Endothelial cell of umbilical vein (primary cell): Measurements from ENCODE around the gene CBX5. TPM values are rescaled to one million over a fixed set of nuclear protein-coding genes. Genes with fewer than 3 reads are reported as not detected.

Experiments used
- BruUV-seq: library from RNA; stranded (reverse); fragments of 400-500 nt; replicated peaks from 2 replicates; lab custom pipeline; 2021; lab: Mats Ljungman, UMichigan
- CTCF ChIA-PET: fragments of 300-600, 350-600 bp; sonication (Branson Sonifier 250); formaldehyde crosslinking; loops from one replicate; lab custom pipeline; 2021; ENCODE audit warnings: antibody characterized with exemption, inconsistent platforms; lab: Charles Lee
- POLR2A ChIA-PET: fragments of 300-600, 350-600 bp; sonication (Branson Sonifier 250); formaldehyde crosslinking; loops from one replicate; lab custom pipeline; 2021; ENCODE audit warnings: antibody characterized with exemption, inconsistent platforms; lab: Charles Lee
- DNase-seq: peaks from one replicate; pipeline ENCODE4 v3.0.0-alpha.2; 2011; ENCODE audit warnings: low read depth, low spot score
- FAIRE-seq: peaks from 2 replicates; lab custom pipeline; 2011; peaks lifted over from hg19 to GRCh38; lab: Jason Lieb, UNC
- H2AFZ ChIP-seq: 2 replicates; pipeline ENCODE4 v1.6.0; 2012; ENCODE audit warnings: low read depth, low read length, control low read depth, inconsistent platforms
- H3K27ac ChIP-seq: 2 replicates; pipeline ENCODE4 v1.5.1; 2011; ENCODE audit warnings: low read depth, mild to moderate bottlenecking, control low read depth, low read length, moderate library complexity; ENCODE audit not compliant: insufficient read depth
- H3K27me3 ChIP-seq, 2 experiments: 2 replicates each; pipeline versions ENCODE4 v1.6.0 to v1.6.1; 2011; ENCODE audit warnings: low read length in 2 of 2, mixed read lengths in 1 of 2; ENCODE audit not compliant: control insufficient read depth in 2 of 2, insufficient read depth in 2 of 2
- H3K36me3 ChIP-seq, 2 experiments: 2 replicates in 1 of 2; 3 replicates in 1 of 2; pipeline ENCODE4 v1.5.1; 2011; ENCODE audit warnings: low read length in 2 of 2, mild to moderate bottlenecking in 1 of 2, moderate library complexity in 1 of 2; ENCODE audit not compliant: control insufficient read depth in 2 of 2, insufficient read depth in 2 of 2; ENCODE audit errors: extremely low read depth in 1 of 2
- H3K4me1 ChIP-seq: 3 replicates; pipeline ENCODE4 v1.5.1; 2011; ENCODE audit warnings: mild to moderate bottlenecking, low read length; ENCODE audit not compliant: control insufficient read depth, insufficient read depth; ENCODE audit errors: extremely low read depth
- H3K4me2 ChIP-seq: 2 replicates; pipeline ENCODE4 v1.6.1; 2011; ENCODE audit warnings: low read length, control low read depth, mixed read lengths; ENCODE audit not compliant: insufficient read depth
- H3K4me3 ChIP-seq, 3 experiments: fragments of 200-600 bp in 1 of 3; sonication (generic), shearing (Covaris generic) in 1 of 3; replicated peaks in 1 of 3; 2 replicates each; pipeline ENCODE4 v1.5.1; 2011 to 2016; ENCODE audit warnings: control low read depth in 3 of 3, low read length in 3 of 3, mild to moderate bottlenecking in 2 of 3, inconsistent platforms in 1 of 3, low read depth in 1 of 3, moderate library complexity in 1 of 3; ENCODE audit not compliant: insufficient read depth in 1 of 3
- H3K79me2 ChIP-seq: 2 replicates; pipeline ENCODE4 v1.6.0; 2012; ENCODE audit warnings: low read length, inconsistent platforms; ENCODE audit not compliant: control insufficient read depth, insufficient read depth
- H3K9ac ChIP-seq: replicated peaks from 2 replicates; pipeline ENCODE3; 2011; ENCODE audit warnings: low read length, control low read depth; ENCODE audit not compliant: insufficient read depth; ENCODE audit errors: extremely low read depth
- H3K9me1 ChIP-seq: replicated peaks from 3 replicates; pipeline ENCODE4 v1.6.0; 2011; ENCODE audit warnings: mild to moderate bottlenecking, low read length; ENCODE audit not compliant: control insufficient read depth, insufficient read depth; ENCODE audit errors: extremely low read depth
- H3K9me3 ChIP-seq: replicated peaks from 2 replicates; pipeline ENCODE4 v1.5.1; 2012; ENCODE audit warnings: low read length, inconsistent platforms; ENCODE audit not compliant: control insufficient read depth, insufficient read depth
- H4K20me1 ChIP-seq: replicated peaks from 2 replicates; pipeline ENCODE3; 2011; ENCODE audit warnings: mild to moderate bottlenecking, low read length; ENCODE audit not compliant: control insufficient read depth, insufficient read depth; ENCODE audit errors: extremely low read depth
- CTCF ChIP-seq, 2 donors: IDR thresholded peaks; 1 replicate in 1 of 2; 2 replicates in 1 of 2; pipeline ENCODE4 v1.5.1; 2011; ENCODE audit warnings: low read length in 2 of 2, mild to moderate bottlenecking in 2 of 2, moderate library complexity in 2 of 2, control low read depth in 1 of 2, inconsistent platforms in 1 of 2, low read depth in 1 of 2; ENCODE audit not compliant: insufficient read depth in 1 of 2; ENCODE audit errors: extremely low read depth in 1 of 2
- EZH2 ChIP-seq: IDR thresholded peaks from 2 replicates; pipeline ENCODE4 v1.6.1; 2012; ENCODE audit warnings: borderline replicate concordance, low read depth, mild to moderate bottlenecking, moderate library complexity, low read length, inconsistent platforms; ENCODE audit not compliant: severe bottlenecking
- GATA2 ChIP-seq: IDR thresholded peaks from 2 replicates; pipeline ENCODE4 v1.7.0; 2011; ENCODE audit warnings: low read depth, mild to moderate bottlenecking, moderate library complexity, mixed read lengths, low read length; ENCODE audit not compliant: insufficient read length, insufficient read depth
- JUN ChIP-seq: IDR thresholded peaks from 2 replicates; pipeline ENCODE4 v1.6.1; 2011; ENCODE audit warnings: borderline replicate concordance, low read depth; ENCODE audit not compliant: insufficient read length, insufficient read depth
- MAX ChIP-seq: IDR thresholded peaks from 2 replicates; pipeline ENCODE4 v1.6.1; 2011; ENCODE audit not compliant: insufficient read depth, insufficient read length
- POLR2A ChIP-seq: IDR thresholded peaks from 2 replicates; pipeline ENCODE4 v1.6.1; 2012; ENCODE audit warnings: low read depth, mild to moderate bottlenecking, control low read depth, low read length
- dilution Hi-C: fragments of 300-500 bp; cut with MboI; formaldehyde crosslinking; loops from one replicate; pipeline ENCODE4 v1.15.0; 2019; ENCODE audit warnings: low sequenced_read_pairs; ENCODE audit not compliant: extremely low pct_ligation_motif_present
- intact Hi-C: fragments of 100-400 bp; cut with micrococcal nuclease; formaldehyde crosslinking; loops from one replicate; pipeline ENCODE4 v1.10.0; 2022
- polyA plus RNA-seq, 4 experiments: library from polyadenylated mRNA; depleted of rRNA in 3 of 4; stranded (reverse) in 3 of 4; unstranded in 1 of 4; fragments of >200 nt; gene quantifications; 2 replicates each; pipeline versions ENCODE4 v1.2.1 to v1.2.3, GENCODE V29; 2011 to 2012; ENCODE audit warnings: missing spikeins in 1 of 4
- total RNA-seq: library from RNA; stranded (reverse); gene quantifications from 2 replicates; pipeline ENCODE4 v1.2.3, GENCODE V29; 2021

CBX5 gene
- total and polyA plus RNA-seq, 2 donors (not counting 3 experiments of a cell fraction or from before 2014, with no cell fraction given), result 22.8 to 111 TPM

GRCh38 chr12:54301428-54302048 is 21.6 kb upstream of the CBX5 start:
- intact Hi-C loops (no loop called here), dilution Hi-C loops (no loop called here)
- Histone ChIP-seq H3K27me3 (peaks cover 38 to 54% of the 10 kb centered on the region in 2 experiments), H3K4me1 (no peaks in the 10 kb centered on the region), H3K79me2 (no peaks in the 10 kb centered on the region), H4K20me1 (no peaks in the 10 kb centered on the region), H3K9me1 (no peaks in the 10 kb centered on the region), H2AFZ (no peak overlapping the region), H3K9ac (no peak overlapping the region), H3K27ac (no peak overlapping the region), H3K36me3 (no peaks in the 10 kb centered on the region), H3K4me3 (no peak overlapping the region), H3K4me2 (no peak overlapping the region), H3K9me3 (no peaks in the 10 kb centered on the region)
- BruUV-seq, result no TSS peak
- ChIA-PET CTCF (interaction anchor here (0.5 to 4.0 kb wide), 8 partner anchors 9 to 150 kb away, joined by 3 to 18 read pairs (median 4); partner anchors contain the start of gene COPZ1), POLR2A (interaction anchor here (0.6 kb wide), 1 partner anchor 99 kb away, joined by 3 read pairs; no protein-coding TSS in a partner anchor)
- no peak for TF ChIP-seq MAX
- no peak for TF ChIP-seq POLR2A
- no peak for TF ChIP-seq JUN
- no peak for TF ChIP-seq GATA2
- FAIRE-seq, result no peak
- no peak for DNase-seq

GRCh38 chr12:54300732-54301427 is 21.0 kb upstream of the CBX5 start, which contains the start of gene NFE2:
TSS of gene NFE2 (minus strand) at chr12:54301015. CDS start at chr12:54295248, 5,767 bp downstream.
- Histone ChIP-seq H4K20me1 (no peaks in the 10 kb centered on the region), H3K9ac (no peak within 1 kb of the TSS), H3K27ac (no peak within 1 kb of the TSS), H3K9me3 (no peaks in the 10 kb centered on the region), H3K4me3 (no peak within 1 kb of the TSS), H3K4me1 (no peaks in the 10 kb centered on the region), H3K27me3 (peaks cover 38 to 54% of the 10 kb centered on the region in 2 experiments), H3K79me2 (no peaks in the 10 kb centered on the region), H3K9me1 (no peaks in the 10 kb centered on the region), H2AFZ (peak within 1 kb of the TSS; percentile 16), H3K4me2 (no peak within 1 kb of the TSS), H3K36me3 (no peaks in the 10 kb centered on the region)
- ChIA-PET POLR2A (no interaction called here), CTCF (interaction anchor here (0.5 to 4.0 kb wide), 5 partner anchors 14 to 69 kb away, joined by 3 to 18 read pairs (median 8); partner anchors contain the start of gene COPZ1)
- dilution Hi-C loops, result no loop called here
- intact Hi-C loops, result no loop called here
- no peak for FAIRE-seq
- no peak for DNase-seq
- BruUV-seq, result no TSS peak
- TF ChIP-seq EZH2 (no peak), CTCF (IDR thresholded peaks at IDR 0.05; ENCODE audit: extremely low read depth in 1 of 2, insufficient read depth in 1 of 2, low read depth in 1 of 2, low read length in 2 of 2) (peak in 1 of 2 donors; percentile 1)
